NOMO-1 (cell line): ENCODE measurements around the gene GPD1.

Source experiments
- DNase-seq, 2 experiments: peaks; one replicate each; lab custom pipeline; 2025; ENCODE audit not compliant: unreplicated experiment in 2 of 2; lab: John Stamatoyannopoulos, UW

GPD1 gene

DNA sequence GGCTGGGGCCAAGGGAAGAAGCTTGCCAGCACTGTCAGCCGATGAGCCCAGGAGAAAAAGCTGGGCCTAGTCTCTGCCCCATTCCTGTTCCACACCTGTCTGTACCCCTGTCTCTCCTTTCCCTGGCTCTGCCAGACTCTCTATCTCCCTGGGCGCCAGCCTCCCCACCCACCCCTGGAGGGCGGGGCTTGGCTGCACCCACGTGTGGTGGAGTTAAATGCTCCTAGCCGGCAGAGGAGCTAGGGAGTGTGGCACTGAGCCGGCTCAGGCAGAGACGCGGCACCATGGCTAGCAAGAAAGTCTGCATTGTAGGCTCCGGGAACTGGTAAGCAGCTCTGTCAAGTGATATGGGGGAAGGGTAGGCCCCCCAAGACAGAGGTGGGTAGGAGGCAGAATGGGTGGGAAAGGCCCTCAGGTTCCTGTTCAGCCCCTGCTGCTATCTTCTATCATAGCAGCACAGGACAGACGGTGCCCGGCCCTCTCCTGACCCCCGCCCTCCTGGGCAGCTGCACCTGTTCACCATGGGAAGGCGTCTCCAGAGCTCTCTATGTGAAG lies at the start of gene GPD1:
Gene GPD1 (plus strand): TSS at position 242 of the 555 bp plus-strand sequence. CDS start 43 bp downstream, at position 285.
- no peak for DNase-seq

DNA sequence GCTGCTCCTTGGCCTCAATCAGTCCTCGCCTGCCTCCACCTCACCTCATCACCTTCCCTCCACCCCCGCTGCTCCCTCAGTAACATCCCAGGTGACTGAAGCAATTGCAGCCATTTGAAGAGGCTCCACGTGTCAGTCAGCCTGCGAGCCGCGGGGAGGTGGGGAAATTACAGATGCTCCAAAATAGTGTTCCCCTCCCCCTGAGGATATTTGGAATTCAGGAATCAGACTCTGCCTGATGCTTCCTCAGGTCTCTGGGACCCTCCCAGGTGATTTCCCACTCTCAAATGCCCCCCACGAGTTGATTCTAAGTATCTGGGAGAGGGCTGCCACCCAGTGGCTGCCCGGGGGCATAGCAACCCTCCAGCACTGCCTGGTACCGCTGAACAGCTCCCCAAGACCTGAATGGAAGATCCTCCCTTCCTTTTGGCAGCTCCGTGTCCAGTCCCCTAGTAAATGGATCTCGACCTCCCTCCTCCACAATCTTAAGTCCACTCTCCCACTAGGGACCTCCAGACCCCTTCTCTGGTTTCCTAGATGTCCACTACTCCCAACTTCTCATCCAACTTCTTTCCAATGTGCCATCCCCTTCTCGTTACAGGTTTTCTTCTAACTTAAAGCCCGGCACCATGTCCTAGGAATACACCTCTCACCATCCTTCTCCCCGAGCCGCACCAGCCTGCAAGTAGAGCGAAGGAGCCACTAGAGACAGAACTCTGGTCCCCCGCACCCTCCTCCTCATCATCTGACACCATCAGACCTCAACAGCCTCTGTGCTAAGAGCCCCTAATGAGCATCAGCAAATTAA lies 47.8 kb upstream of the GPD1 start:
- peak; percentile 10 to 48 for DNase-seq

DNA sequence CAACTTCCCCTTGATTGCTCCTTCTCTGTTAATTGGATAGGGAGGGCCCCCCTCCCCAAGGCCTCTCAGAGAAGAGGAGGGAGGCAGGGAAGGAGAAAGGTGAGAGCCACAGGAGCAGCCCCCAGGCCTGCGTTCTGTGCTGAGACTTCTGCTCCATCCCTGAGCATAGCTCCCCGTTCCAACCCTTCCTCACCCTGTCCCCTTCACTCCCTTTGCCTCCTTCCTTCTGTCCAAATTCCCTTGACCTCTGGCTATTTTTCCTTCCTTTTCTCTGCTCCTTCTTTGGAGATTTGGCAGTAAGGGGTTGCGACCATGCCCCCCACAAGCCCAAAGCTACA lies 47.2 kb upstream of the GPD1 start:
- DNase-seq, result no peak

DNA sequence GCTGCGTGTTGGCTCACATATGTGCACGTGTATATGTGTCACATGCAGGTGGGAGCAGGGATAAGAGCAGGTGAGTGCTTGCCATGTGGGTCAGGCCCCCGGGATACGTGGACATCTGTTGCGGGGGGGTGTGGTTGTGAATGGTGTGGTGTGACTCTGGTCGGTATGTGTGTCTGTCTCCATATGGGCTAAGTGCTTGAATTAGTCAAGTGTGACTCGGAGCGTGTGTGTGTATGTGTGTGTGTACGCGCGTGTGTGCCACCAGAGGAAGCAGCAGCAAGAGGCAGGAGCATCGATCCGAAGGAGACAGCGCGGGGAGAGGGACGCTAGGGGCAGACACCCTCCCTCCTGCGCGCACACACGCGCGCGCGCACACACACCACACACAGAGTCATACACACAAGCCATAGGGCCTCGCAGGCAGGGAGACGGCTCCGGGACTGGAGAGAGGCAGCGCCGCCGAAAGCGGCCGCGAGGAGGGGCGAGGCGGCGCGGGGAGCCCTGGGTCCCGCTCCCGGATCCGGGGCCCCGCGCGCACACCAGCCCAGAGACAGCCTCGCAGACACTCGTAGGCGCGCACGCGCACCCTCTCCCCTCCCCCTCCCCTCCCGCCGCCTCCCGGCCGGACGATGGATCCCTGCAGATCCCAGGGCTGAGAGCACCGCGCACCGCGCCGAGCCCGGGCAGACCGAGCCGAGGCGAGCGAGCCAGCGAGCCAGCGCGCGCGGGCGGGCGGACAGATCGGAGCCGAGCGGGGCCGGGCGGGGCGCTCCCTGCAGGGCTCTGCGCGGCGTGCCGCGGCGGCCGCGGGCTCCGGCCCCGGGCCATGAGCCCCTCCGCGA lies 46.6 kb upstream of the GPD1 start, which contains the start of gene ASIC1:
Gene ASIC1 (plus strand): TSS at position 597 of the 842 bp plus-strand sequence. CDS start 1,171 bp downstream, outside the sequence.
- DNase-seq, result peak; percentile 30 to 49

DNA sequence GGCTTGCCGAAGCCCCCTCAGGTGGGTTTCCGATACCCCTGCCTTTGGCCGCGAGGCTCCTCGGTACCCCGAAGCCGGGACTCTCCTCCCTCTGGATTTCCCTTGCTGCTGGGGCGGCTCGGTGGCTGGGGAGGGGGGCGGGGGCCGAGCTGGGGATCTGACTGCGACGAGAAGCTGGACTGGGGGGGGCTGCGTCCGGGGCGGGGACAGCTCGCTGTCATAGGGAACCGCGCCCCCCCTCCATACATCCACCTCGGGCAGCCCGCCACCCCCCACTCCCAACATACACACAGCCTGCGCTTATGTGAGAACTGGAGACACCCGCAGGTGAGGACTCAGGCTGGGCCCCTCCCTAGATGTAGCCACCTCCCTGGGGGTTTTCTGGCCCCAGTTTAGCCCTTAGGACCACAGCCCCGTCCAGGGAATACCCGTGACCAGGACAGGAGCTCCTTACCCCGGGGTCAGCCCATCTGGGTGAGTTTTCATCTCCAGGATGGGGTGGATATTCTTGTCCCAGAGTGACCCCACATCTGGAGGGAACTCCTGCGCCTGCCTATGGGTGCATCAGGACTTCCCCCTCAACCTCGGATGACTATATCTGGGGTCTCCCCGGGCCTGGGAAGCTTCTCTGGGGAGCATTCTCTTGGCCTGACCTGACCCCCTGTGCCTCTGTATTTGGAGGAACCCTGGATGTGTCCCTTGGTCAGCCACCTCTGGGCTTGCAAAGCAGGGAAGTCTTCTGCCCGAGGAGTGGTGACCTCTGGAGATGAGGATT lies 45.7 kb upstream of the GPD1 start:
- DNase-seq, result no peak

DNA sequence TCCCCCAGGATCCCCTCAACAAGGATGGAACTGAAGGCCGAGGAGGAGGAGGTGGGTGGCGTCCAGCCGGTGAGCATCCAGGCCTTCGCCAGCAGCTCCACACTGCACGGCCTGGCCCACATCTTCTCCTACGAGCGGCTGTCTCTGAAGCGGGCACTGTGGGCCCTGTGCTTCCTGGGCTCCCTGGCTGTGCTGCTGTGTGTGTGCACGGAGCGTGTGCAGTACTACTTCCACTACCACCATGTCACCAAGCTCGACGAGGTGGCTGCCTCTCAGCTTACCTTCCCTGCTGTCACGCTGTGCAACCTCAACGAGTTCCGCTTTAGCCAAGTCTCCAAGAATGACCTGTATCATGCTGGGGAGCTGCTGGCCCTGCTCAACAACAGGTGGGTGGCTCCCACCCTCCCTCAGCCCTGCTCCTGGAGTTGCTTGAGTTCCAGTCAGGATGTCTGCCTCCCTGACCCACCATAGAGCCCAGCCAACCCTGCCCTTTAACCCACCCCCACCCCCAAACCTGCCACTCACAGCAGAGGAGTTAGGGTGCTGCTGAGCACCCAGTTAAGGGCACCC lies 45.0 kb upstream of the GPD1 start:
- DNase-seq, result no peak

DNA sequence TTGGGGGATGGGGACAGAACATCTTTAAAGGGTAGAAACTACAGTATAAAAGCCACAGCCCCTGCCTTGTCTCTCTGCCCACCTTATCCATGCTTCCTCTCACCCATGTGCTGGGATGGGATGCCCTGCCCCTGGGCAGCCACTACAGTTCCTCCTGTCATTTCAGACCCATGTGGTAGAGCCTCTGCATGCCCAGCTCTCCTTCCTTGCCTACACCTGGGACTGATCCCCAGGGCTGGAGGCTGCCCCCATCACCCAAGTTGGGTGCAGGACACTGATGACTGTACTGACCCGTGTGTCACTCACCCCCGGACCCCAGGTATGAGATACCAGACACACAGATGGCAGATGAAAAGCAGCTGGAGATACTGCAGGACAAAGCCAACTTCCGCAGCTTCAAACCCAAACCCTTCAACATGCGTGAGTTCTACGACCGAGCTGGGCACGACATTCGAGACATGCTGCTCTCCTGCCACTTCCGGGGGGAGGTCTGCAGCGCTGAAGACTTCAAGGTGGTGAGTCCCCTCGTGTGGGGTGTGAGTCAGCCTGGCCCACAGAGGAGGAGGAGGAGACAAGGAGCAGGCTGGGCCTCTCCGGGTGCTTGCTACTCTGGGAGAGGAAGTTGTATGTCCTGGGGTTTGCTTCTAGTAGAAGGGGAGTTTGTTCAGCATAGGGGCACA lies 44.2 kb upstream of the GPD1 start:
- peak; percentile 57 to 60 for DNase-seq

DNA sequence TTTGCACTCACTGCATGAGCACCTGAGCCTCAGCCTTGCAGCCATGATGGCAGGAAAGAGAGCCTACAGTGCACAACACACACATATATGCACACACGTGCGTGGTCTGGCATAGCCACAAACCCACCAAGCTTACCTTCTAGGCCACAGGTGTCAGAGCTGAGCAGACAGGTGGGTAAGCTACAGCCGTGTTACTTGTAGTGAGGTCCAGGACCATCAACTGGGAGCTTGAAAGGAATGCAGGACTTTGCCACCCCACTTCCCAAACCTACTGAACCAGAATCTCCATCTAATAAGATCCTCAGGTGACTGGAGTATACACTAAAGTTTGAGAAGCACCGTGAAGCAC lies 43.7 kb upstream of the GPD1 start:
- no peak for DNase-seq

DNA sequence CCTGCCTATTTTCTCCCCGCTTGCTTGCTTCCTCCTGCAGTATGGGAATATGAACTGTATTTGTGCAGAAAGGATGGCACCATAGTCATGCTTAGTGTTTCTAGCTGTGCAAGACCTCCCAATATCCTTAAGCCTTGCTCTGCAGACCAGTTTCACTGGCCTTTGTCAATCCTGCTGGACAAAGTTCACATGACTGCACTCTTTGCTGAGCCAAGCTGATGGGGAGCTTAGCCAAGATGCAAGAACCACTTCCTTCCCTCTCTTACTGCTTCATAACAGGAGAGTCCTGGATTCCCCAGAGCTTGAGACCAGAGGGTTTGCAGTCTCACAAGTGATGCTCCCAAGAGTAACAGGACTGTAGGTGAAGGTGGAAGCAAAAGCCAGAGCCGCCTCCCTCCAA lies 42.6 kb upstream of the GPD1 start:
- no peak for DNase-seq

DNA sequence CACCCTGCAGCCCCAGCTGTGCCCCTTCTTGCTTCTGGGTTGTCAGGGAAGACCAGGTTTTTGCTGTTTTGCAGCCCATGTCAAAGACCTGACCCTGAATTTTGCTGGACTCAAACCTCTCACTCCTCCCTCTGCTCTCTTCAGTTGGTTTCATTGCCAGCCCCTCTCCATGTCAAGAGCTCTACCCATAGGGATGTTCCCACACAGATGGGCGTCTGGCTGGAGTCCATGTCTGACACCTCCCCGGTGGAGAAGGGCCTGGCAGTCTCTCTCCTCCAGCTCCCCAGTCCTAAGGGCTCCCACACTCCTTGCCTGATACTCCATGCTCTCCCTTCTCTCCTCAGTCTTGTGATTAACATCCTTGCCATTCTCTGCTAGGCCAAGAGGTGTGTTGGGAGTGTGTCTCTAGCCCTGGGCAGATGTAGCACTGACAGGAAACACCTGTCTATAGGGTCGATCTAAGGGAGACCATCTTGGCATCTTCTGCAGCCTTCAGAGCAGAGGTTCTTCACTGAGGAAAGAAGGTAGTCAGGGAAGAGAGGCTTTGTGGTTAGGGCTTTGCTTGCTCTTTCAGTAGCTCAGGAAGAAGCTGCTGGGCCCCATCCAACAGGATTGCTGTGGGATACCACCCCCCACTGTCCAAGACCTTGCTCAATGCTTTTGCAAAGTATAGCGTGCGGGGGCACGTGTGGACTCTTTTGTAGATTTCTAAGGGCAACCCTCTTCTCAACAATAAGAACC lies 41.7 kb upstream of the GPD1 start:
- DNase-seq, result no peak

DNA sequence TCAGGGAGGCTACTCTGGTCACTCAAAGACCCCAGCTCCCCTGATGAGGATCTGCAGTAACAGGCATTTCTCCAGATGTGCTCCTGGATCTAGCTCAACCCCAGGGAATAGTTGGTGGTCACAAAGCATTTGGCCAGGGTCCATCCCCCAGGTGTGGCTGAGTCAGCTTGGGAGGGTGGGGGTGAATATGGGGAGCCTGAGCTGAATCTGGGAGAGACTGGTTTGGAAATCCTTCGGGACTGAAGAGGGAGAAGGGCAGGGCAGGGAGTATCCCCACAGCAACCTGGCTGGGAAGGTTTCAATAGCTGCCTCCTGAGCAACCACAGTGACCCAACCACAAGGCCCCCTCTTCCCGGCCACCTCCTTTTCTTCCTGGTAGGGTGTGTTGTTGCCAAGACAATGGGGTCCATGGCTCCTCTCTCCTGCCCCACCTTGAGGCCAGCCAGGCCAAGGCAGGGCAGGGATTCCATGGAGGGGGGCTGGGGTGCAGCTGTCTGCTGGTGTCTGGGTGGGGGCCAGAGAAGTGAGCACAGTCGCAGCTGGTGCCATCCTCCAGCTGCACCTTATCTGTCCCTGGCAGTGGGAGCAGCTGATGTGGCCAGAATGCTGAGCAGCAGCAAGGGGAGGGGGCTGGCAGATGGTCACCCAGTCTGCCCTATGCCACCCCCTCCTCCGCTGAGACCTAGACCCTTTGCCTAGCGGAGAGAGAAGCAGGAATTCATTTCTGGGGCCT lies 40.9 kb upstream of the GPD1 start:
- DNase-seq, result no peak

DNA sequence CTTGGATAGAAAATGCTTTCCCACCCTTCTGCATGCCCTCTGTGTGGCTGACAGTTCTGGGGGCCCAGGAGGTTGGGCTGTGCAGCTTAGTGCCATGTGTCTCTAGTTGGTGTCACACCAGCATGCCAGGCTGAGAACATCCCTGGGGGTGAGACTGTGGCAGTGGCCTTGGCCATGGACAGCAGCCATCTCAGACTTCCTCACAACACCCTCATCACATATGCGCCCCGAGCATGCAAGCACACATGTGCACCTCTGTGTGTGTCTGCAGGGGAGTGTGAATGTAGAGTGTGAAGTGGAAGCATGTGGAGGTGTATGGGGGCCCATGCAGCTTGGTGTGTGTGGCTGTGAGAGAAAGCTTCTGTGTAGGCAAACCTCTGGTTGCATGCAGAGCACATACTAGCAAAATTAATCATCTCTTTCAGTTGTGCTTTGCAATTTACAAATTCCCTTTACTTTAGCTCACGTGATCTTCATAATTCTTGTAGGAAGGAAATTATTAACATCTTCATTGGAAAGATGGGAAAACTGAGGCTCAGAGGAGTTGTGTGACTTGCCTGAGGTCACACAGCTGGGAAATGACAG lies 38.0 kb upstream of the GPD1 start:
- DNase-seq, result no peak

DNA sequence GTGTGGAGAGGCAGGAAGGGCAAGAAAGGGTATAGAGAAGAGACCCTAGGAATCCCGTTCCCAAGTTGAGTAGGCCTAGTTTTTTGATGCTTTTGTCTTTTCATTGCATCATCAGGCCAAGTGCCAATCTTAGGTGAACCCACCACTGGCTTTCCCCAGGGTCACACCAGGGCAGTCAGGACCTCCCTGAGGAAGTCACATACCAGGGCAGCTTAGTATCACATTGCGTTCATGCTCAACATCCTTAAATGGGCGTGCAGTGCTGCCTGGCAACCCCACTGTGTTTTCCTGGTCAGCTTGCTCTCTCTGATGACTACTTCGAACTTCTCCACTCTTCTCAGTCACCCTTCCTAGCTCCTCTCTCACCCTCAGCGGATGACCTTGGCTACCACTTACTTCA lies 37.4 kb upstream of the GPD1 start:
- no peak for DNase-seq

DNA sequence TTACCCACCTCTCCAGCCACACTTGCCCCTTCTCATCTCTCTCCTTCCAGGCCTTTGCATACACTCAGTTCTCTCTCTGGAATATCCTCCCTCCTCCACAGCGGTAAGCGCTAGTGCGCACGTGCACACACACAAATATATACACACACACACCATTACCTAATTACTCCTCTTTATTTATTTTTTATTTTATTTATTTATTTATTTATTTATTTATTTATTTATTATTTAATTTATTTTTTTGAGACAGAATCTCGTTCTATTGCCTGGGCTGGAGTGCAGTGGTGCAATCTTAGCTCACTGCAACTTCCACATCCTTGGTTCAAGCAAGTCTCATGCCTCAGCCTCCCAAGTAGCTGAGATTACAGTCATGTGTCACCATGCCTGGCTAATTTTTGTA lies 34.7 kb upstream of the GPD1 start:
- no peak for DNase-seq

DNA sequence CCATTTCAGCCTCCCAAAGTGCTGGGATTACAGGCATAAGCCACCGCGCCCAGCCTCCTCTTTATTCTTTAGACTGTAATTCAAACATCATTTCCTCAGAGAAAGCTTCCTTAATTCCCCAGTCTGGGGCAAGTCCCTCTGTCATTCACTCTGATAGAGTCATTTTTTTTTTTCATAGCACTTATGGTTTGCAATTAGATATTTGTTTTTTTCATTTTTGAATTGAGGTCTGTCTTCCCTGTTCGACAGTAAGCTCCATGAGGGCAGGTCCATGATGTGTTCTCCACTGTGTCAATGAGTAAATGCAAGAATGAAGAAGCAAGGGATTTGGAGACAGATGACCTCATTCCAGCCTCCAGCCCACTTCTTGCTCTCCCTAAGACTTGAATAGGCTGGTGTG lies 34.3 kb upstream of the GPD1 start:
- DNase-seq, result no peak

DNA sequence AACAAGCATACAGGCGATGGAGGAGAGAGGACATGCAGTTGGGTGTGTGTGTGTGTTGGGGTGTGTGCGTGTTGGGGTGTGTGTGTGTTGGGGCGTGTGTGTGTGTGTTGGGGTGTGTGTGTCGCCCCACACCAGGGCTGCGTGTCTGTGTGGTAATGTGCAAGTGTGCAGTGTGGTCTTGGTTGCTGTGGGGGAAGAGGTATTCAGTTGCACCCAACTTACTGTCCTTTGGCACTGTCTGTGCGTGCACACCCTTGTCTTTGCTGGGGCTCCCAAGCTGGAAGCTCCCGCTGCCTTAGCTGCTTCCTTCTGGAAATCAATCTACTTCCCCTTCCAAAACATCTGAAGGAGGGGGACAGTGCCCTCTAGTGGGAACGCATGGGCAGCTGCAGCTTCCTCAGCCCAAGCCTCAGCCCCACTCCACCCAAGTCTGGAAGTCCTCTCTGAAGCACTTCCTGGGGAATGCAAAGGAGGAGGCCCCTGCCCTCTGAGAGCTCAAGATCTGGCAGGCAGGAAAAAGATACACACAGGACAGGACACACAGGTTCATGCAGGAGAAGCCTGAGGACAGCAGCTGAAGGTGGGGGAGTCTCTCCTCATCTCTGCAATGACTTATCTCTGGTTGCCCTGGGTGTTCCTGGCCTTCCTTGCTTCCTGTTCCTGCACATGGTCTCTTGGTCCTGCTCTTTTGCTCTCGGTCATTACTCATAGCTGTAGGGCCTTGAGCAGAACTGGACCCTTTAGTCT lies 33.3 kb upstream of the GPD1 start:
- peak; percentile 56 to 69 for DNase-seq

DNA sequence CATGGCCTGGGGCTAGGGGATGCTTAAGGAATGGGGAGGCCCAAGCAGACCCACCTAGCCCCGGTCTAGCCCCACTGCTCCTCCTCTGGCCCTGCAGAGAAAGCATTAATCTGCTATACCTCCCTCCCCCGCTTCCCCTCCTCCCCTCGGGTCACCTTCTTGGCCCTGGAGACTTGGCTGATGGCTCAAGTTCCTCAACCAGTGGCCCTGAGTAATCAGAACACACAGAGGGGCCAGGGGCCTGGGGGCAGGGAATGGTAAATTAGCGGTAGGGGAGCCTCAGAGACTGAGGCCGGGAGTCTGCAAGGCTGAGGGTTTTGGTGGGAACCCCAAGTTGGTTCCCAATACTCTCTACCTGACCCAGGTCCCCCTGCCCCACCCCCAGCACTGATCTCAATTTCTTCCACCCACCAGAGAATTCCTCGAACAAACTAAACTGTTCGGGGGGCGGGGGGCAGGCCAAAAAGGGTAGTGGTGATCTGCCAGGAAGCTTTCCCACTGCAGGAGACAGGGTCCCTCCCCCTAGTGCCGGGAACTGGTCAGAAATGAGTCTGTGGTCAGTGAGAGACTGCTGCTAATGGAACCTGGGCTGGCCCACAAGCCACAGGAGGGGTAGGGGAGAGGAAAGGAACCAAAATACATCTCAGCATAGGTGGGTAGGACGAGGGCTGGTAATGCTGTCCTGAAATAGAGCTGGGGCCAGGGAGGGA lies 31.5 kb upstream of the GPD1 start:
- DNase-seq, result no peak
